SH-SY5Y (cell line): ENCODE data around the gene MIEF1.

Source experiments
- GATA2 ChIP-seq: IDR thresholded peaks from 2 replicates; pipeline ENCODE4 v1.6.1; 2011; ENCODE audit warnings: mild to moderate bottlenecking, low read depth, low read length
- GATA3 ChIP-seq: IDR thresholded peaks from 2 replicates; pipeline ENCODE4 v1.6.1; 2011; ENCODE audit warnings: low read depth, mild to moderate bottlenecking, low read length, moderate library complexity

DNA sequence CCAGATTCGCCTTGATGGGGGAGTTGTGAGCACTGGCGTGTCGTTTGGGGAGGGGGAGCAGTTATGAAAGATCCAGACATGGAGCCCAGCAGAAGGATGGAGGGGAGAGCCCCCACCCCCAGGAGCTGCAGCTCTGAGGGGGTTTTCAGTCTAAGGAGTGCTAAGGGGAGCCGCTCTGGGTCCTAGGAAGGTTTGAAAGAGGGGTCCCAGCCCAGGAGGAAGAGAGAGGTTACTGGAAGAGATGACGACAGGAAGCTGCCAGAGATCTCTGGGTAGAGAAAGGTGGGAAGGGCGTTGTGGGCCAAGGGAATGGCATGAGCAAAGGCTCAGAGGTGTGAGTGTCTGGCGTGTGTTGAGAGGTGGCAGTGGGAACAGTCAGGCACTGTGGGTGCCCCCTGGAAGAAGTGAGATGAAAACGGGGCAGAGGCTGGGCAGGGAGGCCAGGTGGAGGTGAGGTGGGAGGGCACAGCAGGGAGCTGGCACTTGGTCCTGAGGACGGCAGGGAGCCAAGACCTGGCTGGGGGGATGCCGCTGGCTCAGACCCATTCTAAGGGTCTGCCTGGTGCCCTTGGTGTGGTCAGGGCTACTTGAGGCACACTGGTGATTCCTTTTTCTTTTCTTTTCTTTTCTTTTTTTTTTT lies 43.5 kb upstream of the MIEF1 start:
- TF ChIP-seq GATA3 (no peak), GATA2 (no peak)
